GM19351 (cell line): ENCODE results near the gene RAPGEF6.
"Not testable (repeated sequence)": the region's sequence is repeated elsewhere in the genome, so short reads cannot be mapped to it uniquely, and the experiment has no call there.

Experiments
- ATAC-seq: cut with Tn5 transposase; IDR thresholded peaks from one replicate; pipeline ENCODE4 v1.9.1; 2021; ENCODE audit warnings: mild to moderate bottlenecking, moderate library complexity; ENCODE audit not compliant: unreplicated experiment

RAPGEF6 gene

GRCh38 chr5:131644370-131644769 lies 9.3 kb upstream of the RAPGEF6 start:
- ATAC-seq, result no peak

DNA sequence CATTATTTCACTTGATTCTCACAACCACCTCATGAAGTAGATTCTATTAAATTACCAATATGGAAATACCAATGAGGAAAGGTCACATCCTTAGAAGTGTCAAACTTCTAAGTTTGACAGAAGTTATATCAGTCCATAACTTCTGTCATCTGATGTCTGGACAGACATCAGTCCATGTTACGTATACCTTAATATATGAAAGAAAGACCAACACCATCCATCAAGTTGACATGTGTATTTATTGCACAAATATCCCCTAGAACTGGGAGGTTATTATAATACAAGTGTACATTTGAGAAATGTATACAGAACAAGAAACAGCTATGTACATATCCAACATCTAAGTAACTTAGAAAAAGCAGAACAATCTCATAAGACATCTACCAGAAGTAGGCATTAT lies 6.5 kb upstream of the RAPGEF6 start:
- no peak for ATAC-seq

DNA sequence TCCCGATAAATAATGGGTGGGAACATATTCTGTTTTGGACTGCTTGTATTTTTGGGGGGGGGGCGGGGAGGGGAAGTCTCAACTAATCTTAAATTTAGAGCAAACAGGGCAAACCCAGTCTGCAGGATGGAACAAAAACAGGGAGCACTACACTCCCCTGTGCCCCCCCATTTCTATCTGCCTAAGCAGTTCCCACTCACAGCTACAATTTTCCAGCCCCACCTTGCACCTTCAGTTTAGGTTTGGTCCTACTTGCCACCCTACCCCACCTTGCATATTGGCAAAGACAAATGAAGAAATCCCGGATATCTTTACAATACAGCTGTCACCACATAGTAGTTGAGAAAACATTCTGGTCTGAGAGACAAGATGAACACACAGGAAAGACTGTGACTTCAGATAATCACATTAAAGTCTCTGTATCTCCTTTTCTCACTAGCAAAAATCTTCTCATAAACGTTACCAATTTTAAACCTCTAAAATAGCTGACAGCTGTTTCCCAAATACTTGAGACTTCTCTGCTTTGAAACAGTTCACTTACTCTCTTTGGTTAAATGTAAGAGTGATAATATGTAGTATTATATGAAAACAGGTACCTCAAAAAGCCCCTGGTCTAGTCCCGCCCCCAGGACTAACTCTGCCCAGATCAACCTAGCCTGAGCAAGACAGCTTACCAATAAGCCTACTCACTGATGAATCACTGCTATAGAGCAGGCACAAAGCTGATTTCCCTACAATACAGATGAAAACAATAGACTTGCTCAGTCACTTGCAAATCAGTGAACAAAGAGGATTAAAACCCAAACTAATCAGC lies 5.2 kb upstream of the RAPGEF6 start:
- ATAC-seq, result peak; percentile 70

DNA sequence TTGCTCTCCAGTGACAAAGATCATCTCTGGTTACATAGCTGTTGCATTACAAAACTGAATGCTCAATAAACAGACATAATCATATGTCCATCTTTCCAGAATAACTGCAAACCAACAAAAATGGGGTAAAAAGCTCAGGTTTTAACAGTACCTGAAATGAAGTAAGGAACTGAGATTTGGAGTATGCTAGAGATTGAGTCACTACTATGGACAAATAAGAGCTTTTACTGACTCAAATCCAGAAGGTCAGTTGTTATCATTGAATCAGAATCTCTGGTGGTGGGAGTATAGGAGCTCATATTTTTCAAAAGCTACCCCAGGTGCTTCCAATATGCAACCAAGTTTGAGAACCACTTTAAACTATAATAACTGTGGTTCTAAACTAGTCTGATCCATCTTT lies 4.1 kb upstream of the RAPGEF6 start:
- ATAC-seq, result no peak

GRCh38 chr5:131637694-131638093 lies 2.7 kb upstream of the RAPGEF6 start:
- no peak for ATAC-seq

DNA sequence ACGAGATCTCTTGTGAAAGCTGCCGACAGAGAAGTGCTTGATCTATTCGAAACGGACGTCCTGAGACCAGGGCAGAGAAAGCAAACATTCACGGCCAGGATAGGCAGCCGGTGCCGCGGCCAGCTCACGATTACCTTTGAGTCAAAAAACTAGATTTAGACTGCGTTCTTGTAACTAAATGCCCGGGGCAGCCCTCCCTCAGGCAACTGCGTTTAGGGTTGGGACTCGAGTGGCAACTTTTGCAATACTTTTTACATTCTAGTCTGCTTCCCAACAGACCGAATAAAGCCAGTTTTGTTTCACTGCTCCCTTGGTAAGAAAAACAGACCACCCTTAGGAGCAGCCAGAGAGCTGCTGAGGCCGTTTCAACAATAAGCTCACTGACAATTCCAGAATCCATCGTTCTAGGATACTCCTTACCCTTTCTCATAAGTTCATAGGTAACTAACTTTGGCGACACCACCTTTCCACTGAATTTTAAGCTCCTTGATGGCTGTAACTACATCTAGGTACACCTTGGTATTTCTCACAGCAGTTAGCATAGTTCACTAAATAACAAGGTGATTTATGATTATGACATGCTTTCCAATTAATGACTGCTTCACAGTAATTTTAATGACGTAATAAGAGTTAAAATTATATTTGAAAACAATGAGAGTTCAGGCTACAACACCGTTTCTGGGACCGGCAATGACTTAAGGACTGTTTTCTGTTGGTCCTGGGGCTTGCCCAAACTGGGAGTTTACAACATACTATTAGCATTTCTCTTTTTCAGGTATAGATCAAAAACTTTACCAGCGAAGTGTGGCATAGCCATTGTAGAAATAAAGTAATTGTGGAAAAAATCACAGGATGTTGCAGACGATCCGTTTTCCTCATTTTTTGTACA lies 899 bp upstream of the RAPGEF6 start:
- no peak for ATAC-seq

DNA sequence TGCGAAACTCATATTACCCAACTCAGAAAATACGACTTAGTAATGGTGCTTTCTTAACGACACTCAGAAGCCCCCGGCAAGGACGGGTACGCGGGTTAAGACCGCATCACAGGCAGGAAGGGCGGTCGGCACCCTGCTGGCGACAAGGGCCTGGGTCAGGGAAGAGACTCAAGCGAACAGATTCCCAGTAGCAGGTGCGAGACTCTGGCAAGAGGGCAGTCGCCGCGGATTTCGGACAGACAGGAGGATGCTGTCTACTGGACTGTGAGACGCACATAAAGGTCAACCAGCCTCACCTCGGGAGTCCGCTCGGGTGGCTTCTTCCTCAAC lies 398 bp downstream of the RAPGEF6 start:
- ATAC-seq, result peak; percentile 19

DNA sequence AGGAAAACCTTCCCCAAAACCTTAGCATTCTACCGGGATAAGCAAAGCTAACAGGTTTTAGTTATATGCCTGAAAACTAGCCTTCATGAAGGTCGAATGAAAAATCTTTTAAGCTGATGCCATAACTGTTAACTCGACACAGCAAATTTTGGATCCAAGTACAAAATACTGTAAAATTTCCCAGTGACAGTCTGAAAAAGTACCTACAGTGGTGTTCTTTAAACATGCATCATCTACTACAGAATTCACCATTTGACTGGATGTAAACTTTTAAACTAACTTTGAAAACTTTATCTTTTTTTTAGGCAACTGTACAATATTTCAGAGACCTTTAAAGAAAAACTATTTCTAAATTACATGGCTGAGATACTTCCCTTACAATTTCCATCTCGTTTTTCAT lies 791 bp downstream of the RAPGEF6 start:
- no peak for ATAC-seq

DNA sequence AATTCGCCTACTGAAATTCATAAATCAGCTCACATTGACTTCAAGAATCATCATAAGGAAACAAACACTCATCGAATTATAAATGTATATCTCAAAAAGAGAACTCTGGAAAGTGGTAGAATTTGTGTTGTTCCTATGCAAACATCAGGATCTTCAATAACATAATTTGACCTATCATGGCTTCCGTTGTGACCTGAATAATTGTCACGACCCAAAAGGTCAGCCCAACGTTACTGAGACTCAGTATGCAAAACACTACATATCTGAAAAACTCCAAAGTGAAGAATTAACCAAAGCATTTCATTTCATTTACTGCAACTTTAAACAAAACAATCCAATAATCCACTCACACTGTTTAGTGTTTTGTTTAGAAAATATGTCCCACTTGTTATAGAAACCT lies 1.2 kb downstream of the RAPGEF6 start:
- no peak for ATAC-seq

DNA sequence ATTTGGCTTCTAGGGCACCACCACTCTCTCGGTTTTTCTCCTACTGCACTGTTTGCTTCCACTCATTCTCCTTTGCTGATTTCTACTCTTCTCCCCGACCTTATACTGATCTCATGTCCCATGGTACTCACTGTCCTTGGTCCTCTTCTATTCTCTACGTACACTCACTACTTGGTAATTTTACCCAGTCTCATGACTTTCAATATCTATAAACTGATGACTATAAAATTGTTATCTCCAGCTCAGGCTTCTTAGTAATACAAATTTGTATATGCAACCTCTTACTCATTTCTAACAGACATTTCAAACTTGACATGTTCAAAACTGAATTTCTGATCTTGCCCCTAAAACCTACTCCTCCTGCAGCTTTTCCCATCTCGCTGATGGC lies 4.1 kb downstream of the RAPGEF6 start:
- no peak for ATAC-seq

GRCh38 chr5:131630208-131630962 lies 4.6 kb downstream of the RAPGEF6 start:
- no peak for ATAC-seq

- ATAC-seq, result no peak
Measured at GRCh38 chr5:131628990-131629389, 6.0 kb downstream of the RAPGEF6 start.

GRCh38 chr5:131627207-131627865 lies 7.7 kb downstream of the RAPGEF6 start:
- no peak for ATAC-seq

DNA sequence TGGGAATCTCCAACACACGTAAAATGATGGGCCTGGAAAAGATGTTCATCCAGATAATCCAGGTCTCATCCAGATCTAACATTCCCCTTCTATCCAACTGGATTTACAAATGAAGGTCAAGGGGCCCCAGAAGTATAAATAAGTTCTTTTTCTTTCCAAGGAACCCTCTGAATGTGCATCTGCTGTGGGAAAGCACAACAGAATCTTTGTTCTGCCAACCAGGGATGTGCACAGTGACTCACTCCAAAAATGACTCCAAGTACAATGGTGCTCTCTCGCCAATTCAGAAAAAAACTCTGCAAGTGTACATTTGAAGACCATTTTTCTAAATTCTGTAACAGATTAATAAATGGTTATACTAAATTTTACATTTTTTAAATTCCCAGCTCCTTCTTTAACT lies 12.4 kb downstream of the RAPGEF6 start:
- no peak for ATAC-seq

DNA sequence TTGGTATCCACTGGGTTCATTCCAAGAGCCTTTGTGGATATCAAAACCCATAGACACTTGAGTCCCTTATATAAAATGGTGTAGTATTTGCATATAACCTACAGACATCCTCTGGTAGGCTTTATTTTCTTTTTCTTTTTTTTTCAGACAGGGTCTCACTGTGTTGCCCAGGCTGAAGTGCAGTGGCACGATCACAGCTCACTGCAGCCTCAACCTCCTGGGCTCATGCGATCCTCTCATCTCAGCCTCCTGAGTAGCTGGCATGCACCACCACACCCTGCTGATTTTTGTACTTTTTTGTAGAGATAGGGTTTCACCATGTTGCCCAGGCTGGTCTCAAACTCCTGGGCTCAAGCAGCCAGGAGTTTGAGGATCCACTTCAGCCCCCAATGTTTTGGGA lies 13.9 kb downstream of the RAPGEF6 start:
- not testable (repeated sequence) for ATAC-seq

GRCh38 chr5:131619102-131619501 lies 15.9 kb downstream of the RAPGEF6 start:
- no peak for ATAC-seq

- no peak for ATAC-seq
Measured at GRCh38 chr5:131617140-131617822, 17.7 kb downstream of the RAPGEF6 start.

DNA sequence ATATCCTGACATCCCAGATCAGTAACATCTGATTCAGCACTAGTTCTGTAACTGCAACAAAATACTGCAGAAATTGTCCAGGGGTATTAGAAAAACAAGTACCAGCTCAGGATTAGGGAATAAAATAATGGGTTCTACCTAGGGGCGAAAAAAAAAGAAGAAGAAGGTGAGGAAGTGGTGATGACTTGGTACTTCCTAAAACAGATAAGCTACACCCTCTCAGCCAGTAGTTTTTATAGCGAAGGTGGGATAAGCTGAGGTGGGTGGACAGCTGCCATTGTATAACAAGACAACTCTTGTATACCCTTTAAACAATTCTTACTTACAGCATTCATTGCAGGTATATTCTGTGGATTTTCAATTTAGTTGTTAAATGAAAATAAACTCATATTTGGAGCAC lies 19.1 kb downstream of the RAPGEF6 start:
- ATAC-seq, result no peak

DNA sequence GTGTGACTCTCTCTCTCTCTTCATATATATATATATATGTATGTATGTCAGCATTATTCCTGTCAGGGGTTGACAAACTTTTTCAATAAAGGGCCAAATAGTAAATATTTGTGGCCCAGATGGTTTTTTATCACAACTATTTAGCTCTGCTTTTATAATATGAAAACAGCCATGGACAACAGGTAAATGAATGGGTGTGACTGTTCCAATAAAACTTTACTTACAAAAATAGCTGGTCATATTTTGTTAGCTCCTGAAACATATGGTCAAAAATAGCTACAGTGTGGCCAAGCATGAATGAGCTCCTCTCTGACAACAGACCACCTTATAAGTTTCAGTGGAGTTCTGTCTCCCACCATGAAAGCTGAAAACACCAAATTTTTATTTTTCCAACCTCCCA lies 21.6 kb downstream of the RAPGEF6 start:
- ATAC-seq, result no peak

GRCh38 chr5:131611064-131611381 lies 24.0 kb downstream of the RAPGEF6 start:
- no peak for ATAC-seq
